HS-27A (cell line): ENCODE measurements around the gene HLA-DMB.
"Not testable (repeated sequence)": the region's sequence is repeated elsewhere in the genome, so short reads cannot be mapped to it uniquely, and the experiment has no call there.

Experiments used
- DNase-seq: peaks from one replicate; pipeline ENCODE4 v3.0.0-alpha.2; 2012; ENCODE audit warnings: low read depth, missing footprints

HLA-DMB gene

DNA sequence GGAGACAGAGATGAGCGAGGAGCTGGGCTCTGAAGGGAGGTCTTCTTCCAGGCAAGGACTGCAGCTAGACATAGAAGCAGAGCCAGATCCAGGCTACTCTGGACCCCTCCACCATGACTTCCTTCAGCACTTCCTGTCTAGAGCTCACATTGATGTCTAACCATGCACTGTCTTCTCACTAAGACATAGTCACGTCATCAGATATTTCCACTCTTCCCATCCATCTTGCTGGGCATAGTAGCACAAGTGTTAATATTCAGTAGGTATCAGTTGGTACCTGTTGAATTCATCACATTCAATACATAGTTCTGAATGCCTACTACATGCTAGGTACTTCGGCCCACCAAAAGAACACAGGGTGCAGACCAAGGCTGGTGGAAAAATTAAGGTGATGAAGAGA, 9.2 kb upstream of the HLA-DMB start:
- no peak for DNase-seq

- no peak for DNase-seq
These were observed 8.3 kb upstream of the HLA-DMB start for GRCh38 chr6:32949113-32949512.

- no peak for DNase-seq
These were observed 7.0 kb upstream of the HLA-DMB start for GRCh38 chr6:32947552-32948465.

DNA sequence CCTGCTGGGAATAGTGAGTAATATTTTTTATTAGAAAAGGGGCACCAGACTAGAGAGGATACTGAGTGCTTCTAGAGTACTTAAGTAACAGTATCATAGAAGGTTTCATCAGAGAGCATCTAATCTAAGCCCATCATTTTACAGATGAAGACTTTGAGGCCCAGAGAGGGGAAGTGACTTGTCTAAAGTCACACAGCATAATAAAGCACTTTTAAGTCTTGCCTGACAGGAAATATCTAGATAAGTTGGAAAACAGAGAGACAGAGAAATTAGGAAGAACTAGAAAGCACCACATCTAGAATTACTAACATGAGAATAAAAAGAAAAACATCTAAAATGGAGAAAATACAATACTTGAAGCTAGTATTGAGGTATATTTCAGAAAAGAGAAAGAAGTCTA, 6.1 kb upstream of the HLA-DMB start:
- DNase-seq = no peak

GRCh38 chr6:32945953-32946352, 5.1 kb upstream of the HLA-DMB start:
- DNase-seq = no peak

DNA sequence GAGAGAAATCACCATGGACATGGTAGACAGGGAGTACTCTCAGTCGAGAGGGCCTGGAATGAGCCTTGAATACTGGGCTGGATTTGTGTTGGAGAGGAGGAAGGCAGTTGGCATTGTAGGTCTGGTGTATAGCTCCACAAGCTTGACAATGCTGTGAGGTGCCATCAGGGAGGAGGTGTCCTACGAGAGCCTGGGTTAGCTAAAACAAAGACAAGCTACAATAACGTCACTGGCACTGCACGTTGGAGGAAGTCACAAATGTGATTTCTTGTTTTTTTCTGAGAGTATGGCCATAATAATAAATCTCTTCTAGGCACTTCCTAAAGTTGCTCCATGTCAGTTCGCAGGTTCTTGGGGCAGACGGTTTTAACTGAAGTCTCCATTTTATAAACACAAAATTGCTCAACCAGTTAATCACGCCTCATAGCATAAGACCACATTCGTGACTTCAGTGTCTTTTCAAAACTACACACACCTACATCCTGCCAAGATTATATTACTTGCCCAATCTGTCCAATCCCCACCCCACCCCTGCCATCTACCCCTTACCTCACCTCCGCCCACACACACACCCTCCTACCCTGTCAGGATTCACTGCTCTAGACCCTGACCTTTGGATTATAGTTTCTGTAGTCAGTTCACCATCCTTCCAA, 4.4 kb upstream of the HLA-DMB start:
- DNase-seq = no peak

DNA sequence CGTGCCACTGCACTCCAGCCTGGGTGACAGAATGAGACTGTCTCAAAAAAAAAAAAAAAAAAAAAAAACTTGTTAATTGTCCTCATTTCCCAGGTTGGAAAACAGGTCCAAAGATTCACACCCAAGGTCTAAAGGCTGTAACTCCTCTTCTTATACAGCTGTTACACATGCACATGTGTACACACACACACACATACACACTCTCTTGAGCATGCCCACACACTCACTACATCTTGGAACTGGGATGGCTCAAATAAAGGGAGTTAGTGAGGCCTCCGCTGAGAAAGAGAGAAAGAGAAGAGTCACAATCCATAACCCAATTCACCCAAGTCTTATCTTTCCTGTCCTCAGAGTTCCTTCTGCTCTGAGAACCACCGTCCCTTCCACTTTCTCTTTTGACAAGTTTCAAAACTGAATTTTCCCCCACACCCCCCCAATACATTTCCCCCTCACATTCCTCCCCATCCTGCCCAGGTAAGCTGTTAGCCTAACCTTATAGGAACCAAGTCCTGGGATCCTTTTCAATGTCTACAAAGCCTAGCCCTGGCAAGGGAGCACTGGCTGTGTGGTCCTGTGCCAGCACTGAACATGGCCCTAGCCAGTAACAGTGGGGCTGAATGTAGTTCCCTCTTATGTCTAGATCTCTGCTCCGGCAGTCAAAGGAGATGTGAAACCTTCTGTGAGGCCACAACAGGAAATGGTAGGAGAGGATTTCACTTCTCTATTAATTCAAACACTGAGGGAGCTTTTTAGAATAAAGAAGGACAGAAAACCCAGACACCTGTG, 3.2 kb upstream of the HLA-DMB start:
- no peak for DNase-seq

- DNase-seq = not testable (repeated sequence)
These were observed 1.8 kb upstream of the HLA-DMB start for GRCh38 chr6:32942555-32943123.

GRCh38 chr6:32941214-32941768, 463 bp upstream of the HLA-DMB start:
- DNase-seq = no peak

DNA sequence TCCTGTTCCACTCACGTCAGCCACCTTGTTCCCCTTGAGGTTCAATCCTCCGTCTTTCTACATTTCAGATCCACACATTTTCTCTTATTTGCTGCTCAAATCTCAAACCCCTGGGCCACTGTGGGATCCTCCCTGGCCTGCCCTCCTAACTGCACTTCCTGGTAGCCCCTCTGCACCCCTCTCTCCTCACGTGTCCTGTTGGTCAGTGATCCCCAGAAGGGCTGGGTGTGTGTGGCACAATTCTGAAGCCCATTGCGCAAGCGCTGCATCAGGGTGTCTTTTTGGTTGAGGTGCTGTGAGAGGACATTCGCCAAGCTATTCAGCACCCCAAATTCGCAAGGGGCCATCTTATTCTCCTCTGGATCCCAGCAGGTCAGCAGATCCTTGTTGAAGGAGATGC, 2.3 kb downstream of the HLA-DMB start:
- no peak for DNase-seq

- no peak for DNase-seq
These were observed 3.6 kb downstream of the HLA-DMB start for GRCh38 chr6:32937230-32937633.

- no peak for DNase-seq
These were observed 4.3 kb downstream of the HLA-DMB start for GRCh38 chr6:32936239-32937152.

DNA sequence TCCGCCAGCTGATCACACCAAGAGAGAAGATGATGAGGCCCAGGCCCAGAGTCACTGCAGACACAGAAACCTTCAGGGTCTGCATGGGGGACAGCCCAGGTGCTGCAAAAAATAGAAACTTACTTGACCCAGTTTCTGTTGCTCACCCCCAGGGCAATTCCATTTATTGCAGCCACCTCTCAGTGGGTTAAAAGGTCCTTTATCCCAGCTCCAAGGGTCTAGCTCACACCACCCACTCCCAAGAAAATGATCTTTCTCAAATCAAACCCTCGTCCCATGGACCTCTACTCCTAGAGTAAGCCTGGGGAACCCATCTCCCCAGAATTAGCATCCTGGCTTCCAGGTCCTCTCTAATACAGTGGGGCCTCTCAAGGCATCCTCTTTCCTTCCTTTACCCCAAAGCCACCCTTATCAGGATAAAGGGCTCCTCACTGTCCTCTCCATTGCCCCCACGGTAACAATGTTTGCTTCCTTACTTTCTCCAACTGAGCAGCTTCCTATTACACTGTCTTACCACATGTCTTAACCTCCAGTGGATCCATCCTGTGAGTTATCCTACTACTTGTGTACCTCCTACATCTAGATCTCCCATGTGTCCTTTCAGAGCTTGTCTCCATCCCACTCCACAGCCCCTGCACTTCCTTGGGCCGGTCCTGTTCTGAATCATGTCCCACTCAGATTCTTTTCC, 5.1 kb downstream of the HLA-DMB start:
- no peak for DNase-seq

DNA sequence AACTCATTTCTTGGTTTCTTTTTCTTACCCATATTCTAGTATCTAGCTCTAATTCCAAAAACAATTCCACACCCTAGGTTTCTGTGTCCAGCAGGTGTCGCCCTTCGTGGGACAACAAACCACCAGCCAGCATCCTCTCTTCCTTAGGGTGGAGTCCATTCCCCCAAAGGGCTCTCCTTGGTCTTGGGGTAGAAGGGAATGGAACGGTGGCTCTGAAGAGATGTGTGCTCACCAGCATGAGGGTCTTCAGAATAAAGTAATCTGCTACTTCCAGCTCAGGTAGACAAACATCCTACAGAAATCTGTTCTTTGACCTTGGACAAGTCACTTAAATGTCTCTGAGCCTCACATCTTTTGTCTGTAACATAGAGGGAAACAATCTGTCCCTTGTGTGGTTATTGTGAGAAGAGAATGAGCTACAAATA, 7.2 kb downstream of the HLA-DMB start:
- peak; percentile 51 for DNase-seq

DNA sequence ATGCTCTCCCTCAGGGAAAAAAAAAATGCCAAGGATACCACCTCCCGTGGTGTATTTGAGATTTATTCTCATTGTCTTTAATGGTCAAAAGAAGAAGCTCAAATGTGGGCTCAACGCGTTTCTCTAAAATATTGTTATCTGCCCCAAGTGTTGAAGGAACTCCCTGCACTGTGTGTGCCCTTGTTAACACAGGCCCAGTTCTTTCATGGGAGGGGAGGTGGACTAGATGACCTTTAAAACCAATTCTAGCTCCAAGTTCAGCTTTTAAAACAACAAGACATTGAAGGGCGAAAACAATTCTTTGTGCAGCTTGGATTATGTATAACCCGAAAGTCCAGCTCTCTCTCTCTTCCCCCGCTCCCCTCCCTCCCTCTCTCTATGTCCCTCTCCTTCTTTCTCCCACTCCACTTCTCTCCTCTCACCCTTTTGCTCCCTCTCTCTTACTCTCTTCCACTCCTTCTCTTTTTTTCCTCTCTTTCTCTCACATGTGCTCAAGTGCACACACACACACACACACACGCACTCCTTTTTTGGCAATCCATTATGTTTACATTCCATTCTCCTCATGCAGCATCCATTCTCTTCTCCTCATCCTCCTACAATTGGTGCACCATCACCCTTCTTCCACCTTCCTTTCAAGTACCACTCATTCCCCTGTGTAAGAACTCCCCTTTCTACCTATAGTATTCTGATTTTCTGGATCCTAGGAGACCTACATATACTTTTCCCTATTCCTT, 8.5 kb downstream of the HLA-DMB start:
- no peak for DNase-seq

DNA sequence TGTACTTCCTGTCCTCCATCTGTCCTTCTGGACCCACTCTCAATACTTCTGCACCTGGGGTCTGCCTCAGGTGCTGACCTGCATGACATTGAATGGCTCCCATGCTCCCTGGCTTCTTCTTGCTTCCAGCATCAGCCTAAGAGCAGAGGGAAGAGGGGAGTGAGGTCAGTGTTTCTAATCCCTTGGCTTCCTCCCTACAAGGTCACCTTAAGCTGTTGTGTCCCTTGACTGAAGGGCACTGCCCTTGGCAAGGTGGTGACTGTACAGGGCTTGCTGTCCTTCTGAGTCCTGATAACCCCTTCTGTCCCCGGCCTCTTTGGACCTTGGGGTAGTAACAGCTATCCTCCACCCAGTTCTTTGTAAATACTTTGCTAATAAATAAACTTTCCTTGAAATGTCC, 9.6 kb downstream of the HLA-DMB start:
- DNase-seq = no peak

DNA sequence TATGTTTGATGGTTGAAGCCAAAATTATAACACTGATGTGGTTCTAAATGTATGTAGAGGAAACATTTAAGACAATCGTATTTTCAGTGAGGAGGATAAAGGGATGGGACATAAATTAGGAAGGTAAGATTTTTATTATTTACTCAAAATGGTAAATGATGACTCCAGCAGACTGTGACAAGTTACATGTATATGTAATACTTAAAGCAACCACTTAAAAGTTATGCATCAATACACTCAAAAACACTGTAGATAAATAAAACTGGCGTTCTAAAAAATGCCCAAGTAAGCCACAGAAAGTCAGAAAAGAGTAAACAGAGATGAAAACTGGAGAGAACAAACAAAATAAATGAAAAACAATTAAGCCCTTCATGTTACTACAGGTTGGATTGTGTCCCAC, 18.7 kb downstream of the HLA-DMB start:
- DNase-seq = no peak

DNA sequence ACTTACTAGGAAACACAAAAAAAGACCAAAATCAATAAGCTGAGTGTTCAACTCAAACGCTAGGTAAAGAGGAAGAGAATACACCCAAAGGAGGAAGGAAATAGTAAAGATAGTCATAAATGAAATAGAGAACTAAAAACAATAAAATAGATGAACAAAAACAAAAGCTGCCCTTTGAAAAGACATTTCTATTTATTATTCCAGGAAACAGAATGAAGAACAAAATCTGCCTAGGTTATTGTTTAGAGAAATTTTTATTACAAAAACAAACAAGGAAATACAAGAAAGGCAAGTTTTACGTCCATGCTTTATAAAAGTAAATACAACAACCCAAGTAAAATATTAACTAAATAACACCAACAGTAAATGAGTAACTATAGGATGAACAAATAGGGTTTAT, 20.1 kb downstream of the HLA-DMB start:
- DNase-seq = no peak

DNA sequence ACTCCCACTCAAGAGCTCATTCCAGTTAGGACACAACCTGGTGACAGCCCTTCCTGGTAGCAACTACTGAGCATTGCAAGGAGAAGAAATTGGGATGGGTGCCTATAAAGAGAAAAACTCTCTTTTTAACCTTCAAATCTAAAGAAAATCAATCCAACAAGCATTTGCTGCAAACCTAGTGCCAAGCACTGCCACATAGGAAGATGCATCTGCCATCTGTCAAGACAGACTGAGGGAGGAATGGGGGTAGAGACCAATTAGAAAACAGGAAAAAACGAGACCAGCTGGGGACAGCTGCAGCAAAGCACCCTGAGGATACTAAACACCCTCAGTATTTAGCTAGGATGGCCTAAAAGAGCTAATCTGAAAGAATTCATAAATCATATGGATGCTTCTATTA, 27.9 kb downstream of the HLA-DMB start:
- no peak for DNase-seq

DNA sequence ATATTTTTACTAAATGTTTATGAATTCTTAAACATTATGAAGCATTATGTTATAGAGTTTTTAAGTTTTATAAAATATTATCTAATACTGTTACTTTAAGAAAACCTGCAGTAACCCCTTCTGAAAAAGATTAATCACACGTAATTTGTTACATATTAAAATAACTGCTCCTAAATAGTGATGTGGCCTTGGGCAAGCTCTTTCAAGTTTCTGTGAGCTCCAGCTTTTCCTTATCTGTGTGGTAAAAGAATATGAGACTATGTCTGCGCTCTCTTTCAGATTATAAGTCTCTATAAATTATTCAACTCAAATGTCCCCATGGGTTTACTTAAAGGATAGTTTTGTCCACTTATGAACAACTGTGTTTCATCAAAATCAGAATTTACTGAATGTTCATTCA, 31.9 kb downstream of the HLA-DMB start:
- no peak for DNase-seq
